PC-9 (cell line): Measurements from ENCODE around the gene SMIM29.
"Not testable (repeated sequence)": the region's sequence is repeated elsewhere in the genome, so short reads cannot be mapped to it uniquely, and the experiment has no call there.

Source experiments
- CTCF ChIP-seq: fragments of 200-600 bp; sonication (generic); conservative IDR thresholded peaks from 2 replicates; pipeline ENCODE4 v1.6.1; 2017; ENCODE audit warnings: mixed run types, antibody characterized with exemption, mild to moderate bottlenecking, moderate library complexity
- EZH2 ChIP-seq: fragments of 200-600 bp; sonication (generic); IDR thresholded peaks from 2 replicates; pipeline ENCODE4 v1.8.0; 2017; ENCODE audit warnings: antibody characterized with exemption, low read depth

- TF ChIP-seq CTCF, EZH2: not testable (repeated sequence)
Measured at GRCh38 chr6:34252395-34252794, 3.6 kb upstream of the SMIM29 start.
